Measurements from ENCODE around the gene SEMA4D.

SEMA4D gene

GRCh38 chr9:89386206-89386605 lies 111.7 kb downstream of the SEMA4D start:
- Histone ChIP-seq H3K4me3 (replicated peaks; ENCODE audit: low read depth, low read length) (no peak overlapping the region), H3K27me3 (replicated peaks; ENCODE audit: control insufficient read depth, insufficient read depth, low read length) (no peaks in the 10 kb centered on the region), H3K36me3 (ENCODE audit: control insufficient read depth, insufficient read depth, low read length) (peaks cover 79% of the 10 kb centered on the region)
- no peak for TF ChIP-seq CTCF (IDR thresholded peaks at IDR 0.05; ENCODE audit: insufficient read depth, low read length, poor library complexity, severe bottlenecking)
- no peak for DNase-seq (ENCODE audit: extremely low read depth, insufficient read length)

- no peak overlapping the region for H3K4me3 ChIP-seq (replicated peaks; ENCODE audit: low read depth, low read length)
- DNase-seq (ENCODE audit: extremely low read depth, insufficient read length), result no peak
- peaks cover 74% of the 10 kb centered on the region for H3K36me3 ChIP-seq (ENCODE audit: control insufficient read depth, insufficient read depth, low read length)
- no peaks in the 10 kb centered on the region for H3K27me3 ChIP-seq (replicated peaks; ENCODE audit: control insufficient read depth, insufficient read depth, low read length)
- TF ChIP-seq CTCF (IDR thresholded peaks at IDR 0.05; ENCODE audit: insufficient read depth, low read length, poor library complexity, severe bottlenecking), result no peak
These were observed 113.1 kb downstream of the SEMA4D start for GRCh38 chr9:89384783-89385182.

GRCh38 chr9:89383721-89384300 lies 114.1 kb downstream of the SEMA4D start:
- Histone ChIP-seq H3K36me3 (ENCODE audit: control insufficient read depth, insufficient read depth, low read length) (peaks cover 75% of the 10 kb centered on the region), H3K4me3 (replicated peaks; ENCODE audit: low read depth, low read length) (no peak overlapping the region), H3K27me3 (replicated peaks; ENCODE audit: control insufficient read depth, insufficient read depth, low read length) (no peaks in the 10 kb centered on the region)
- no peak for DNase-seq (ENCODE audit: extremely low read depth, insufficient read length)
- no peak for TF ChIP-seq CTCF (IDR thresholded peaks at IDR 0.05; ENCODE audit: insufficient read depth, low read length, poor library complexity, severe bottlenecking)

- DNase-seq (ENCODE audit: extremely low read depth, insufficient read length), result no peak
- Histone ChIP-seq H3K4me3 (replicated peaks; ENCODE audit: low read depth, low read length) (no peak overlapping the region), H3K27me3 (replicated peaks; ENCODE audit: control insufficient read depth, insufficient read depth, low read length) (no peaks in the 10 kb centered on the region), H3K36me3 (ENCODE audit: control insufficient read depth, insufficient read depth, low read length) (peaks cover 75% of the 10 kb centered on the region)
- TF ChIP-seq CTCF (IDR thresholded peaks at IDR 0.05; ENCODE audit: insufficient read depth, low read length, poor library complexity, severe bottlenecking), result no peak
These were observed 114.7 kb downstream of the SEMA4D start for GRCh38 chr9:89383030-89383720.

GRCh38 chr9:89382026-89382986 lies 115.6 kb downstream of the SEMA4D start:
- H3K36me3 ChIP-seq (ENCODE audit: control insufficient read depth, insufficient read depth, low read length), result peaks cover 72% of the 10 kb centered on the region
- TF ChIP-seq CTCF (IDR thresholded peaks at IDR 0.05; ENCODE audit: insufficient read depth, low read length, poor library complexity, severe bottlenecking), result no peak
- no peaks in the 10 kb centered on the region for H3K27me3 ChIP-seq (replicated peaks; ENCODE audit: control insufficient read depth, insufficient read depth, low read length)
- DNase-seq (ENCODE audit: extremely low read depth, insufficient read length), result no peak
- H3K4me3 ChIP-seq (replicated peaks; ENCODE audit: low read depth, low read length), result no peak overlapping the region

Data from GM06990 (cell line).